ENCODE results near the gene CARD11.

Gene CARD11

GRCh38 chr7:2908103-2908683 lies 135.5 kb downstream of the CARD11 start:
- no peaks in the 10 kb centered on the region for H3K9me3 ChIP-seq (ENCODE audit: control insufficient read depth, low read length)
- H3K27me3 ChIP-seq (ENCODE audit: control insufficient read depth, insufficient read depth, low read length), result no peaks in the 10 kb centered on the region
- no peak overlapping the region for H3K4me2 ChIP-seq (ENCODE audit: low read length)
- no peak overlapping the region for H2AFZ ChIP-seq
- H3K27ac ChIP-seq, result no peak overlapping the region
- no peak overlapping the region for H3K9ac ChIP-seq
- H3K4me3 ChIP-seq (ENCODE audit: low read depth, low read length), result no peak overlapping the region
- H3K4me1 ChIP-seq, result no peaks in the 10 kb centered on the region
- no peaks in the 10 kb centered on the region for H3K79me2 ChIP-seq
- no peak for TF ChIP-seq CTCF (IDR thresholded peaks at IDR 0.05)
- no peaks in the 10 kb centered on the region for H3K36me3 ChIP-seq (ENCODE audit: control insufficient read depth, insufficient read depth, low read length)

DNA sequence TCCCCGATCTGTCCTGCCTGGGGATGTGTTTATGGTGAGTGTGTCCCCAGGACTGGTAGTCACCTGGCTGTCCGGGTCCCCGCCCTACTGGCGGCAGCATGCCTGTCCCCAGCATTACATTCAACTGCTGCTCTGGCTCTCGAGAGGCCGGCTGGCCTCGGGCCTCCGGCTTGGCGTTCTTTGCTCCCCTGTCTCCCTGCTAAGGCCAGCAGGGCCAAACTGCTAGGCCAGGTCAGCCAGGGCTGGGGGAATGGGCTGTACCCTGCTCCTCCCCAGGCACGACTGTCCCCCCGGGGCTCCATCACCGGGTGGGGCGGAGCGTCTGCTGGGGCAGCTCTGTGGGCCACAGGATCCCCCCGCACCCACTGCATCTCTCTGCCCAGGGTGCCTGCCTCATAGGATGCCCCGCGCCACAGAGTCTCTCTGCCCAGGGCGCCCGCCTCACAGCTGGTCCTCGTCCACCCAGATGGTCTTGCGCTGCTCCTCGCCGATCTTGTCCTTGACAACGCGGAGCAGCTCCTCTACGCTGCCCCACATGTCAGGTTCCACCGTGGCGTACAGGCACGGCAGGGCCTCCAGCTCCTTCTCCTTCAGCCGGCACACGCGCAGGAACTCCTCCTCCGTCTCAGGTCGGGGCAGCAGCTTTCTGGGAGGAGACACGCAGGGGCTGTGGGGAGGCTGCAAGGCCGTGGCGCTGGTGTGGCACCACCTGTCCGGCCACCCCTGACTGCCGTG lies 137.3 kb downstream of the CARD11 start:
- no peak overlapping the region for H3K27ac ChIP-seq
- TF ChIP-seq CTCF (IDR thresholded peaks at IDR 0.05), result no peak
- no peaks in the 10 kb centered on the region for H3K79me2 ChIP-seq
- H3K27me3 ChIP-seq (ENCODE audit: control insufficient read depth, insufficient read depth, low read length), result no peaks in the 10 kb centered on the region
- no peaks in the 10 kb centered on the region for H3K9me3 ChIP-seq (ENCODE audit: control insufficient read depth, low read length)
- H3K4me3 ChIP-seq (ENCODE audit: low read depth, low read length), result no peak overlapping the region
- no peak overlapping the region for H2AFZ ChIP-seq
- H3K4me1 ChIP-seq, result no peaks in the 10 kb centered on the region
- H3K36me3 ChIP-seq (ENCODE audit: control insufficient read depth, insufficient read depth, low read length), result no peaks in the 10 kb centered on the region
- H3K4me2 ChIP-seq (ENCODE audit: low read length), result no peak overlapping the region
- H3K9ac ChIP-seq, result no peak overlapping the region

DNA sequence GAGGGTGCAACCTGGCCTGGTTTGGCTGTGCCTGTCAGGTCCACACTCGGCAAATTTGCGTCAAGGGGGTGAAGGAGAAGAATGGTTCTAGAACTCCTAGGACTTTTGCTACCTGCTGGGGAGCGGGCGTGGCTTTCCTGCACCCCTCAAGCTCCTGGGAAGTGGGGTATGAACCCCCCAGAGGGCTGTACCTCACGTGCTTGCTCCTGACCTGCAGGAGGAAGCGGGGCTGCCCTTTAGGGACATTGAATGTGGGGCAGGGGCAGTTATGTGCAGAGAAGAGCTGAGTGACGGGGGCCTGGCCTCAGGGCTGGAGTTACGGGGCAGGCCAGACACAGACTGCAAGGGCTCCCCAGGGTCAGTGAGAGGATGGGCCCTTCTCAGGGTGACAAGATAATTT lies 138.2 kb downstream of the CARD11 start:
- no peaks in the 10 kb centered on the region for H3K36me3 ChIP-seq (ENCODE audit: control insufficient read depth, insufficient read depth, low read length)
- no peaks in the 10 kb centered on the region for H3K4me1 ChIP-seq
- no peak overlapping the region for H2AFZ ChIP-seq
- no peaks in the 10 kb centered on the region for H3K9me3 ChIP-seq (ENCODE audit: control insufficient read depth, low read length)
- no peaks in the 10 kb centered on the region for H3K27me3 ChIP-seq (ENCODE audit: control insufficient read depth, insufficient read depth, low read length)
- TF ChIP-seq CTCF (IDR thresholded peaks at IDR 0.05), result no peak
- H3K4me2 ChIP-seq (ENCODE audit: low read length), result no peak overlapping the region
- no peak overlapping the region for H3K27ac ChIP-seq
- no peaks in the 10 kb centered on the region for H3K79me2 ChIP-seq
- no peak overlapping the region for H3K4me3 ChIP-seq (ENCODE audit: low read depth, low read length)
- H3K9ac ChIP-seq, result no peak overlapping the region

- Histone ChIP-seq H3K9ac (no peak overlapping the region), H2AFZ (no peak overlapping the region), H3K4me2 (ENCODE audit: low read length) (no peak overlapping the region), H3K27ac (no peak overlapping the region), H3K4me1 (no peaks in the 10 kb centered on the region), H3K79me2 (no peaks in the 10 kb centered on the region), H3K36me3 (ENCODE audit: control insufficient read depth, insufficient read depth, low read length) (no peaks in the 10 kb centered on the region), H3K27me3 (ENCODE audit: control insufficient read depth, insufficient read depth, low read length) (no peaks in the 10 kb centered on the region), H3K4me3 (ENCODE audit: low read depth, low read length) (no peak overlapping the region), H3K9me3 (ENCODE audit: control insufficient read depth, low read length) (no peaks in the 10 kb centered on the region)
- TF ChIP-seq CTCF (IDR thresholded peaks at IDR 0.05), result no peak
Observed at GRCh38 chr7:2905027-2905426, 138.6 kb downstream of the CARD11 start.

DNA sequence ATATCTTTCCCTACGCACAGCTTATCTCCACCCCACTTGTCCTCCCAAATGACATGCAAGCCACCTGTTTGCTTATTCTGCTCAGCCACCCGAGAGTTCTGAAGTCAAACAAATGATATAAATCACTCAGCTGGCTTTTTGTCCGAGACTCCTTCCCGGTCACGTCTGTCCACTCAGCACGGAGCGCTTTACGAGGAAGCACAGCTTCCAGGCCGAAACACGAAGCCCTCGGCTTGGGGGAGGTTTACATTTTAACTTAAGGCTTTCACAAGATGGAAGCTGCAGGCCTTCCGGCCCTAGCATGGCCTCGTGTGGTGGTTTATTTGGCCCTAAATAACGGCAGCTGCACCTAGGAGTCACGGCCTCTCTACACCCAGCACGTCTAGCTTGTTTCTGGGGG lies 139.5 kb downstream of the CARD11 start:
- Histone ChIP-seq H3K9ac (no peak overlapping the region), H3K27ac (no peak overlapping the region), H3K4me1 (no peaks in the 10 kb centered on the region), H3K4me3 (ENCODE audit: low read depth, low read length) (no peak overlapping the region), H3K4me2 (ENCODE audit: low read length) (no peak overlapping the region), H3K27me3 (ENCODE audit: control insufficient read depth, insufficient read depth, low read length) (no peaks in the 10 kb centered on the region), H3K9me3 (ENCODE audit: control insufficient read depth, low read length) (no peaks in the 10 kb centered on the region), H2AFZ (no peak overlapping the region), H3K36me3 (ENCODE audit: control insufficient read depth, insufficient read depth, low read length) (no peaks in the 10 kb centered on the region), H3K79me2 (no peaks in the 10 kb centered on the region)
- TF ChIP-seq CTCF (IDR thresholded peaks at IDR 0.05), result no peak

All from parathyroid adenoma (tissue), 2 donors.